Cardiac muscle cell (in vitro differentiated cells and primary cell): ENCODE results near the gene AKAP8L. TPM values are rescaled to one million over a fixed set of nuclear protein-coding genes. Genes with fewer than 3 reads are reported as not detected.
"Not testable (repeated sequence)": the region's sequence is repeated elsewhere in the genome, so short reads cannot be mapped to it uniquely, and the experiment has no call there.

ENCODE experiments used
- DNase-seq, 2 donors: peaks; one replicate each; pipeline versions ENCODE4 v3.0.0 to v3.0.0-alpha.2; 2010 to 2017; ENCODE audit warnings: low read depth in 1 of 2, low spot score in 1 of 2
- H3K27ac ChIP-seq: fragments of 200-600 bp; sonication (generic); 2 replicates; pipeline ENCODE4 v1.5.1; 2016
- H3K27me3 ChIP-seq: fragments of 200-600 bp; sonication (generic); 2 replicates; pipeline ENCODE4 v1.6.0; 2016; ENCODE audit warnings: control low read depth
- H3K36me3 ChIP-seq: fragments of 200-600 bp; sonication (generic); 2 replicates; pipeline ENCODE4 v1.5.1; 2016; ENCODE audit warnings: control low read depth
- H3K4me1 ChIP-seq: fragments of 200-600 bp; sonication (generic); 2 replicates; pipeline ENCODE4 v1.8.1; 2017; ENCODE audit warnings: low read depth, mild to moderate bottlenecking, mixed run types
- H3K4me3 ChIP-seq: fragments of 200-600 bp; sonication (generic); 2 replicates; pipeline ENCODE4 v1.5.1; 2016; ENCODE audit warnings: mild to moderate bottlenecking
- H3K9me3 ChIP-seq: fragments of 200-600 bp; sonication (generic); 2 replicates; pipeline ENCODE4 v1.5.1; 2017; ENCODE audit warnings: low read depth, mild to moderate bottlenecking, control low read depth
- CTCF ChIP-seq: IDR thresholded peaks from 2 replicates; pipeline ENCODE4 v1.5.1; 2012; ENCODE audit warnings: low read depth, mild to moderate bottlenecking, low read length
- polyA plus RNA-seq: library from polyadenylated mRNA; unstranded; fragments of >200 nt; fragmentation: Nextera tagmentation; extraction: Ambion mirVana; gene quantifications from 2 replicates; pipeline ENCODE4 v1.2.1, GENCODE V29; 2016
- total RNA-seq: library from RNA; depleted of rRNA; stranded (reverse); fragments of >200 nt; gene quantifications from 2 replicates; pipeline ENCODE4 v1.2.3, GENCODE V29; 2016

The AKAP8L gene
- total and polyA plus RNA-seq, 2 experiments from 2014 or later = 235 to 410 TPM

- no peak for DNase-seq
- no peak overlapping the region for H3K27ac ChIP-seq
- H3K9me3 ChIP-seq = no peaks in the 10 kb centered on the region
- H3K27me3 ChIP-seq = no peaks in the 10 kb centered on the region
- no peak overlapping the region for H3K4me3 ChIP-seq
- TF ChIP-seq CTCF = no peak
- no peaks in the 10 kb centered on the region for H3K4me1 ChIP-seq
- peaks cover 74% of the 10 kb centered on the region for H3K36me3 ChIP-seq
Observed at GRCh38 chr19:15396436-15396835, 22.4 kb downstream of the AKAP8L start.

GRCh38 chr19:15395251-15395650 is 23.5 kb downstream of the AKAP8L start:
- peaks cover 69% of the 10 kb centered on the region for H3K36me3 ChIP-seq
- H3K27ac ChIP-seq, H3K4me1 ChIP-seq, H3K4me3 ChIP-seq, H3K27me3 ChIP-seq, DNase-seq, H3K9me3 ChIP-seq: not testable (repeated sequence)

- no peak for TF ChIP-seq CTCF
- peaks cover 65% of the 10 kb centered on the region for H3K36me3 ChIP-seq
Observed at GRCh38 chr19:15394426-15394825, 24.4 kb downstream of the AKAP8L start.

GRCh38 chr19:15393963-15394362 is 24.8 kb downstream of the AKAP8L start:
- no peaks in the 10 kb centered on the region for H3K9me3 ChIP-seq
- H3K27ac ChIP-seq = no peak overlapping the region
- DNase-seq = no peak
- no peak for TF ChIP-seq CTCF
- no peaks in the 10 kb centered on the region for H3K4me1 ChIP-seq
- H3K36me3 ChIP-seq = peaks cover 60% of the 10 kb centered on the region
- no peaks in the 10 kb centered on the region for H3K27me3 ChIP-seq
- no peak overlapping the region for H3K4me3 ChIP-seq

More at GRCh38 chr19:15394426-15394825, 24.4 kb downstream of the AKAP8L start:
- Histone ChIP-seq H3K4me1 (no peaks in the 10 kb centered on the region), H3K9me3 (no peaks in the 10 kb centered on the region), H3K27me3 (no peaks in the 10 kb centered on the region), H3K4me3 (no peak overlapping the region), H3K27ac (no peak overlapping the region)
- DNase-seq = no peak

- H3K9me3 ChIP-seq = no peaks in the 10 kb centered on the region
- DNase-seq = no peak
- H3K27ac ChIP-seq = no peak overlapping the region
- peaks cover 37% of the 10 kb centered on the region for H3K36me3 ChIP-seq
- TF ChIP-seq CTCF = no peak
- no peaks in the 10 kb centered on the region for H3K4me1 ChIP-seq
- H3K27me3 ChIP-seq = no peaks in the 10 kb centered on the region
- no peak overlapping the region for H3K4me3 ChIP-seq
Observed at GRCh38 chr19:15390814-15391213, 28.0 kb downstream of the AKAP8L start.

GRCh38 chr19:15381864-15382263 is 36.9 kb downstream of the AKAP8L start:
- no peak for DNase-seq
- peaks cover 11% of the 10 kb centered on the region for H3K4me1 ChIP-seq
- no peak for TF ChIP-seq CTCF
- H3K4me3 ChIP-seq = no peak overlapping the region
- H3K36me3 ChIP-seq = peaks cover 10% of the 10 kb centered on the region
- H3K27ac ChIP-seq = peak overlapping the region; percentile 90
- no peaks in the 10 kb centered on the region for H3K27me3 ChIP-seq
- no peaks in the 10 kb centered on the region for H3K9me3 ChIP-seq
